Neural crest cell (in vitro differentiated cells): ENCODE measurements around the gene NCAN. TPM values are rescaled to one million over a fixed set of nuclear protein-coding genes. Genes with fewer than 3 reads are reported as not detected.

Experiments used
- DNase-seq: peaks from one replicate; pipeline ENCODE4 v3.0.0; 2021; ENCODE audit warnings: low read depth, mixed read lengths, low spot score
- H3K27ac Mint-ChIP-seq: one replicate; pipeline ENCODE4 v1.8.0; 2021; ENCODE audit warnings: mild to moderate bottlenecking, mixed read lengths; ENCODE audit not compliant: unreplicated experiment
- H3K27me3 Mint-ChIP-seq: 2 replicates; pipeline ENCODE4 v1.8.0; 2021; ENCODE audit warnings: low read depth, mild to moderate bottlenecking, mixed read lengths
- H3K36me3 Mint-ChIP-seq: 2 replicates; pipeline ENCODE4 v1.8.0; 2021; ENCODE audit warnings: low read depth, mild to moderate bottlenecking, mixed read lengths
- H3K4me1 Mint-ChIP-seq: 2 replicates; pipeline ENCODE4 v1.8.0; 2021; ENCODE audit warnings: mixed read lengths
- H3K4me3 Mint-ChIP-seq: one replicate; pipeline ENCODE4 v1.8.0; 2021; ENCODE audit warnings: mild to moderate bottlenecking, mixed read lengths
- H3K9me3 Mint-ChIP-seq: 2 replicates; pipeline ENCODE4 v1.8.0; 2021; ENCODE audit warnings: mixed read lengths
- CTCF ChIP-seq: fragments of 200-600 bp; sonication (generic); conservative IDR thresholded peaks from 2 replicates; pipeline ENCODE4 v1.5.0; 2021; ENCODE audit warnings: antibody characterized with exemption, mild to moderate bottlenecking
- total RNA-seq: library from RNA; stranded (reverse); gene quantifications from 2 replicates; pipeline ENCODE4 v1.2.1, GENCODE V29; 2021

Gene NCAN
- total RNA-seq, 1 donor from 2014 or later: 12.3 TPM

GRCh38 chr19:19227217-19227616, 15.5 kb downstream of the NCAN start:
- TF ChIP-seq CTCF: no peak
- Mint-ChIP-seq H3K27ac (no peak overlapping the region), H3K27me3 (peaks cover 63% of the 10 kb centered on the region), H3K4me1 (no peaks in the 10 kb centered on the region), H3K36me3 (no peaks in the 10 kb centered on the region), H3K9me3 (no peaks in the 10 kb centered on the region), H3K4me3 (no peak overlapping the region)
- DNase-seq: no peak

- Mint-ChIP-seq H3K27me3 (peaks cover 50% of the 10 kb centered on the region), H3K36me3 (peaks cover 3% of the 10 kb centered on the region), H3K9me3 (no peaks in the 10 kb centered on the region), H3K27ac (no peak overlapping the region), H3K4me3 (no peak overlapping the region), H3K4me1 (no peaks in the 10 kb centered on the region)
- TF ChIP-seq CTCF: no peak
- DNase-seq: no peak
These were observed 17.9 kb downstream of the NCAN start for GRCh38 chr19:19229701-19230100.

GRCh38 chr19:19230999-19231398, 19.2 kb downstream of the NCAN start:
- Mint-ChIP-seq H3K36me3 (peaks cover 3% of the 10 kb centered on the region), H3K27me3 (peaks cover 40% of the 10 kb centered on the region), H3K4me1 (no peaks in the 10 kb centered on the region), H3K27ac (no peak overlapping the region), H3K9me3 (peaks cover 2% of the 10 kb centered on the region), H3K4me3 (no peak overlapping the region)
- no peak for DNase-seq
- no peak for TF ChIP-seq CTCF

GRCh38 chr19:19232261-19232721, 20.5 kb downstream of the NCAN start:
- no peaks in the 10 kb centered on the region for H3K4me1 Mint-ChIP-seq
- H3K36me3 Mint-ChIP-seq: peaks cover 5% of the 10 kb centered on the region
- peaks cover 6% of the 10 kb centered on the region for H3K9me3 Mint-ChIP-seq
- no peak overlapping the region for H3K27ac Mint-ChIP-seq
- DNase-seq: no peak
- no peak overlapping the region for H3K4me3 Mint-ChIP-seq
- H3K27me3 Mint-ChIP-seq: peaks cover 34% of the 10 kb centered on the region
- no peak for TF ChIP-seq CTCF

- Mint-ChIP-seq H3K27ac (no peak overlapping the region), H3K9me3 (peaks cover 6% of the 10 kb centered on the region), H3K4me3 (no peak overlapping the region), H3K4me1 (no peaks in the 10 kb centered on the region), H3K27me3 (peaks cover 26% of the 10 kb centered on the region), H3K36me3 (peaks cover 5% of the 10 kb centered on the region)
- no peak for TF ChIP-seq CTCF
- DNase-seq: no peak
These were observed 22.6 kb downstream of the NCAN start for GRCh38 chr19:19234220-19234816.
